ENCODE measurements around the gene NCAM1. TPM values are rescaled to one million over a fixed set of nuclear protein-coding genes. Genes with fewer than 3 reads are reported as not detected.

NCAM1 gene
- total and polyA plus RNA-seq, 2 of the 13 experiments (the other 11 are each of a cell fraction or from before 2014, with no cell fraction given) = 0.05 TPM; not detected in 1

DNA sequence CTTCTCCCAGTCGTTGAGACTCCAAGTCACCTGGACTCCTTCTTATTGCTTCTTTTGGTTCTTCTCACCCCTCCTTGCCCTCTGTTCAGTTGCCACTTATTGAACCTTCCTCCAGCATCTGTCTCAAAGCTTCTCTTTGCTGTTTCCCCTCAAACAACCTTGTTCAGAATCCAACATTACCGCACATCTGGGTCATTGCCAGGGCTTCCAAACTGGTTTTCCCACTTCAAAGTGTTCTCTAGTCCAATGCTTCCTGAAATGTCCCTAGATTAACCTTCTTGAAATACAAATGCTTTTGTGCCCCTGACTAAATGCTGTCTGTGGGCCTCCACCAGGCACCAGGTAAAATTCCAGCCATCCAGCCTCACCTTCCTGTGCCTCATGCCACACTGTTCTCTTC is 252.3 kb downstream of the NCAM1 start (continued):
- TF ChIP-seq, protein P1, sequence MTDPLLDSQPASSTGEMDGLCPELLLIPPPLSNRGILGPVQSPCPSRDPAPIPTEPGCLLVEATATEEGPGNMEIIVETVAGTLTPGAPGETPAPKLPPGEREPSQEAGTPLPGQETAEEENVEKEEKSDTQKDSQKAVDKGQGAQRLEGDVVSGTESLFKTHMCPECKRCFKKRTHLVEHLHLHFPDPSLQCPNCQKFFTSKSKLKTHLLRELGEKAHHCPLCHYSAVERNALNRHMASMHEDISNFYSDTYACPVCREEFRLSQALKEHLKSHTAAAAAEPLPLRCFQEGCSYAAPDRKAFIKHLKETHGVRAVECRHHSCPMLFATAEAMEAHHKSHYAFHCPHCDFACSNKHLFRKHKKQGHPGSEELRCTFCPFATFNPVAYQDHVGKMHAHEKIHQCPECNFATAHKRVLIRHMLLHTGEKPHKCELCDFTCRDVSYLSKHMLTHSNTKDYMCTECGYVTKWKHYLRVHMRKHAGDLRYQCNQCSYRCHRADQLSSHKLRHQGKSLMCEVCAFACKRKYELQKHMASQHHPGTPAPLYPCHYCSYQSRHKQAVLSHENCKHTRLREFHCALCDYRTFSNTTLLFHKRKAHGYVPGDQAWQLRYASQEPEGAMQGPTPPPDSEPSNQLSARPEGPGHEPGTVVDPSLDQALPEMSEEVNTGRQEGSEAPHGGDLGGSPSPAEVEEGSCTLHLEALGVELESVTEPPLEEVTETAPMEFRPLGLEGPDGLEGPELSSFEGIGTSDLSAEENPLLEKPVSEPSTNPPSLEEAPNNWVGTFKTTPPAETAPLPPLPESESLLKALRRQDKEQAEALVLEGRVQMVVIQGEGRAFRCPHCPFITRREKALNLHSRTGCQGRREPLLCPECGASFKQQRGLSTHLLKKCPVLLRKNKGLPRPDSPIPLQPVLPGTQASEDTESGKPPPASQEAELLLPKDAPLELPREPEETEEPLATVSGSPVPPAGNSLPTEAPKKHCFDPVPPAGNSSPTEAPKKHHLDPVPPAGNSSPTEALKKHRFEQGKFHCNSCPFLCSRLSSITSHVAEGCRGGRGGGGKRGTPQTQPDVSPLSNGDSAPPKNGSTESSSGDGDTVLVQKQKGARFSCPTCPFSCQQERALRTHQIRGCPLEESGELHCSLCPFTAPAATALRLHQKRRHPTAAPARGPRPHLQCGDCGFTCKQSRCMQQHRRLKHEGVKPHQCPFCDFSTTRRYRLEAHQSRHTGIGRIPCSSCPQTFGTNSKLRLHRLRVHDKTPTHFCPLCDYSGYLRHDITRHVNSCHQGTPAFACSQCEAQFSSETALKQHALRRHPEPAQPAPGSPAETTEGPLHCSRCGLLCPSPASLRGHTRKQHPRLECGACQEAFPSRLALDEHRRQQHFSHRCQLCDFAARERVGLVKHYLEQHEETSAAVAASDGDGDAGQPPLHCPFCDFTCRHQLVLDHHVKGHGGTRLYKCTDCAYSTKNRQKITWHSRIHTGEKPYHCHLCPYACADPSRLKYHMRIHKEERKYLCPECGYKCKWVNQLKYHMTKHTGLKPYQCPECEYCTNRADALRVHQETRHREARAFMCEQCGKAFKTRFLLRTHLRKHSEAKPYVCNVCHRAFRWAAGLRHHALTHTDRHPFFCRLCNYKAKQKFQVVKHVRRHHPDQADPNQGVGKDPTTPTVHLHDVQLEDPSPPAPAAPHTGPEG (CRISPR knock-in tag; IDR thresholded peaks at IDR 0.05) = no peak
- no peak for TF ChIP-seq ZSCAN12 (CRISPR knock-in tag; IDR thresholded peaks at IDR 0.05)
- no peak for TF ChIP-seq ZNF496 (CRISPR knock-in tag; IDR thresholded peaks at IDR 0.05; ENCODE audit: insufficient replicate concordance)
- no peak for TF ChIP-seq ZMYM4 (CRISPR knock-in tag; IDR thresholded peaks at IDR 0.05)

DNA sequence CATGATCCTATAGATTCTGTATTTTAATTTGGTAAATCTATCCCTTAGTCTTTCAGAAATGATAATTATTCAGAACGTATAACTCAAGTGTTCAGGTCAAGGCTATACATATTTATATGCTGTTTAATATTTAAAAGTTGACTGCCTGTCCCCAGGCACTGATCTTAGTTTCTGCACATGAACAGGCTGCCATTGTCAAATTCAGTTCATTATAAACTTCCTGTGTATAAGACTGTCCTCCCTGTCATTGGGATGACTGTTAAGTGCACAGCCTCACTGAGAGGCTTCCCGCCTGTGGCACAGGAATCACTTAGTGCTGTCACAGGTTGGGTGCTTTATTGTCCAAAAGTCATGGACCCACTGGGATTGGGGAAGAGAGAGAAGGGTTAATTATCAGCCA is 261.0 kb downstream of the NCAM1 start:
- in situ Hi-C loops (cut with HindIII; ENCODE audit: extremely low pct_ligation_motif_present, low pct_unique_long_range_greater_than_20kb) = no loop called here
- no peak for FAIRE-seq
- H3K36me3 ChIP-seq (replicated peaks in 1 of 2; ENCODE audit: control insufficient read depth in 1 of 2, insufficient read depth in 2 of 2, low read length in 2 of 2) = no peaks in the 10 kb centered on the region
- H3K4me2 ChIP-seq (ENCODE audit: low read depth, low read length) = no peak overlapping the region
- no peaks in the 10 kb centered on the region for H4K20me1 ChIP-seq (ENCODE audit: insufficient read depth, low read length)
- H3K79me2 ChIP-seq (ENCODE audit: insufficient read depth, low read length) = no peaks in the 10 kb centered on the region
- no TSS peak for BruUV-seq (replicated peaks)
- H2AFZ ChIP-seq (ENCODE audit: low read length) = no peak overlapping the region
- H3K9me3 ChIP-seq (ENCODE audit: low read length) = no peaks in the 10 kb centered on the region
- ATAC-seq = no peak
- 0% methylated on average over 2 of the region's 2 CpGs for whole genome bisulfite sequencing (ENCODE audit: low lambda C conversion rate)
- ChIA-PET CTCF (ENCODE audit: low intra/inter-chr PET ratio, low total read pairs) (no interaction called here), POLR2A (no interaction called here)
- no peak overlapping the region for H3K9ac ChIP-seq (ENCODE audit: insufficient read depth, low read depth, low read length)
- no peak overlapping the region for H3K27ac ChIP-seq (ENCODE audit: extremely low read length, insufficient read depth, low read length)
- H3K4me1 ChIP-seq (ENCODE audit: insufficient read depth, low read length) = no peaks in the 10 kb centered on the region
- peaks cover 0 to 4% of the 10 kb centered on the region in 2 experiments; a peak in 1 of 5 replicates for H3K27me3 ChIP-seq (ENCODE audit: control insufficient read depth in 1 of 2, insufficient read depth in 2 of 2, low read length in 2 of 2)
- intact Hi-C loops (cut with micrococcal nuclease; ENCODE audit: unreplicated experiment) = no loop called here
- no peak overlapping the region for H3K4me3 ChIP-seq (replicated peaks in 1 of 3; ENCODE audit: insufficient read depth in 1 of 3, low read depth in 2 of 3, low read length in 3 of 3)
- DNase-seq (ENCODE audit: low spot score) = no peak
- TF ChIP-seq, protein P2, sequence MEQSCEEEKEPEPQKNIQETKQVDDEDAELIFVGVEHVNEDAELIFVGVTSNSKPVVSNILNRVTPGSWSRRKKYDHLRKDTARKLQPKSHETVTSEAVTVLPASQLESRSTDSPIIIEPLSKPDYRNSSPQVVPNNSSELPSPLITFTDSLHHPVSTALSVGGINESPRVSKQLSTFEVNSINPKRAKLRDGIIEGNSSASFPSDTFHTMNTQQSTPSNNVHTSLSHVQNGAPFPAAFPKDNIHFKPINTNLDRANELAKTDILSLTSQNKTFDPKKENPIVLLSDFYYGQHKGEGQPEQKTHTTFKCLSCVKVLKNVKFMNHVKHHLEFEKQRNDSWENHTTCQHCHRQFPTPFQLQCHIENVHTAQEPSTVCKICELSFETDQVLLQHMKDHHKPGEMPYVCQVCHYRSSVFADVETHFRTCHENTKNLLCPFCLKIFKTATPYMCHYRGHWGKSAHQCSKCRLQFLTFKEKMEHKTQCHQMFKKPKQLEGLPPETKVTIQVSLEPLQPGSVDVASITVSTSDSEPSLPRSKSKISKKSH (CRISPR knock-in tag; IDR thresholded peaks at IDR 0.05; ENCODE audit: borderline replicate concordance) = no peak
- TF ChIP-seq, protein P3, sequence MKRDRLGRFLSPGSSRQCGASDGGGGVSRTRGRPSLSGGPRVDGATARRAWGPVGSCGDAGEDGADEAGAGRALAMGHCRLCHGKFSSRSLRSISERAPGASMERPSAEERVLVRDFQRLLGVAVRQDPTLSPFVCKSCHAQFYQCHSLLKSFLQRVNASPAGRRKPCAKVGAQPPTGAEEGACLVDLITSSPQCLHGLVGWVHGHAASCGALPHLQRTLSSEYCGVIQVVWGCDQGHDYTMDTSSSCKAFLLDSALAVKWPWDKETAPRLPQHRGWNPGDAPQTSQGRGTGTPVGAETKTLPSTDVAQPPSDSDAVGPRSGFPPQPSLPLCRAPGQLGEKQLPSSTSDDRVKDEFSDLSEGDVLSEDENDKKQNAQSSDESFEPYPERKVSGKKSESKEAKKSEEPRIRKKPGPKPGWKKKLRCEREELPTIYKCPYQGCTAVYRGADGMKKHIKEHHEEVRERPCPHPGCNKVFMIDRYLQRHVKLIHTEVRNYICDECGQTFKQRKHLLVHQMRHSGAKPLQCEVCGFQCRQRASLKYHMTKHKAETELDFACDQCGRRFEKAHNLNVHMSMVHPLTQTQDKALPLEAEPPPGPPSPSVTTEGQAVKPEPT (CRISPR knock-in tag; IDR thresholded peaks at IDR 0.05; ENCODE audit: low read depth) = no peak
- no peak for TF ChIP-seq ZZZ3 (CRISPR knock-in tag; IDR thresholded peaks at IDR 0.05; ENCODE audit: borderline replicate concordance)
- no peak for TF ChIP-seq ZNF383 (CRISPR knock-in tag; IDR thresholded peaks at IDR 0.05; ENCODE audit: borderline replicate concordance)
- TF ChIP-seq ZNF251 (CRISPR knock-in tag; IDR thresholded peaks at IDR 0.05) = no peak
- TF ChIP-seq, protein P4, sequence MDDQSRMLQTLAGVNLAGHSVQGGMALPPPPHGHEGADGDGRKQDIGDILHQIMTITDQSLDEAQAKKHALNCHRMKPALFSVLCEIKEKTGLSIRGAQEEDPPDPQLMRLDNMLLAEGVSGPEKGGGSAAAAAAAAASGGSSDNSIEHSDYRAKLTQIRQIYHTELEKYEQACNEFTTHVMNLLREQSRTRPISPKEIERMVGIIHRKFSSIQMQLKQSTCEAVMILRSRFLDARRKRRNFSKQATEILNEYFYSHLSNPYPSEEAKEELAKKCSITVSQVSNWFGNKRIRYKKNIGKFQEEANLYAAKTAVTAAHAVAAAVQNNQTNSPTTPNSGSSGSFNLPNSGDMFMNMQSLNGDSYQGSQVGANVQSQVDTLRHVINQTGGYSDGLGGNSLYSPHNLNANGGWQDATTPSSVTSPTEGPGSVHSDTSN (CRISPR knock-in tag; IDR thresholded peaks at IDR 0.05; ENCODE audit: borderline replicate concordance) = no peak
- no peak for TF ChIP-seq SMARCE1 (IDR thresholded peaks at IDR 0.05; ENCODE audit: borderline replicate concordance)
- TF ChIP-seq NR2F2 (IDR thresholded peaks at IDR 0.05; ENCODE audit: borderline replicate concordance, low read depth) = no peak
- TF ChIP-seq SRSF4 (IDR thresholded peaks at IDR 0.05; ENCODE audit: low read depth, low read length, poor library complexity, severe bottlenecking) = no peak
